HFFc6 (cell line): ENCODE results near the gene DDX27. TPM values are rescaled to one million over a fixed set of nuclear protein-coding genes. Genes with fewer than 3 reads are reported as not detected.

Experiments
- DNase-seq: peaks from one replicate; pipeline ENCODE4 v3.0.0-alpha.2; 2018
- H3K27ac Mint-ChIP-seq: 2 replicates; pipeline ENCODE4 v1.8.0; 2020; ENCODE audit warnings: mild to moderate bottlenecking, mixed read lengths
- H3K27me3 Mint-ChIP-seq: 2 replicates; pipeline ENCODE4 v1.8.0; 2021; ENCODE audit warnings: mild to moderate bottlenecking, moderate library complexity, mixed read lengths; ENCODE audit not compliant: insufficient read depth
- H3K36me3 Mint-ChIP-seq: 2 replicates; pipeline ENCODE4 v1.8.0; 2021; ENCODE audit warnings: low read depth, mixed read lengths
- H3K4me1 Mint-ChIP-seq: 2 replicates; pipeline ENCODE4 v1.8.0; 2020; ENCODE audit warnings: low read depth, mixed read lengths
- H3K4me3 Mint-ChIP-seq: 2 replicates; pipeline ENCODE4 v1.8.0; 2020; ENCODE audit warnings: mild to moderate bottlenecking, moderate library complexity, mixed read lengths
- H3K9me3 Mint-ChIP-seq: 2 replicates; pipeline ENCODE4 v1.8.0; 2020; ENCODE audit warnings: mild to moderate bottlenecking, mixed read lengths
- CTCF ChIP-seq: fragments of 200-600 bp; sonication (generic); IDR thresholded peaks from 2 replicates; pipeline ENCODE4 v1.5.0; 2021; ENCODE audit warnings: antibody characterized with exemption, mild to moderate bottlenecking
- total RNA-seq, 6 experiments: library from RNA; stranded (reverse); fragmentation: NEBNext Ultra II Directional; extraction: Animal tissue kit (Norgen Biotek cat#: 25700); gene quantifications; 2 replicates in 1 of 6; 3 replicates in 5 of 6; pipeline ENCODE4 v1.2.3, GENCODE V29; 2021

The DDX27 gene
- total RNA-seq, 6 experiments from 2014 or later, result 26.8 to 32.2 (median 30.5) TPM

GRCh38 chr20:49288784-49289696 lies 69.8 kb downstream of the DDX27 start:
- peaks cover 36% of the 10 kb centered on the region for H3K27me3 Mint-ChIP-seq
- peaks cover 65% of the 10 kb centered on the region for H3K4me1 Mint-ChIP-seq
- H3K9me3 Mint-ChIP-seq, result peaks cover 32% of the 10 kb centered on the region
- peaks cover 77% of the 10 kb centered on the region for H3K36me3 Mint-ChIP-seq
- peak overlapping the region; percentile 29; the same call in 1 of the 2 replicates for H3K4me3 Mint-ChIP-seq
- peak overlapping the region; percentile 82 for H3K27ac Mint-ChIP-seq
- TF ChIP-seq CTCF, result no peak
- DNase-seq, result no peak

DNA sequence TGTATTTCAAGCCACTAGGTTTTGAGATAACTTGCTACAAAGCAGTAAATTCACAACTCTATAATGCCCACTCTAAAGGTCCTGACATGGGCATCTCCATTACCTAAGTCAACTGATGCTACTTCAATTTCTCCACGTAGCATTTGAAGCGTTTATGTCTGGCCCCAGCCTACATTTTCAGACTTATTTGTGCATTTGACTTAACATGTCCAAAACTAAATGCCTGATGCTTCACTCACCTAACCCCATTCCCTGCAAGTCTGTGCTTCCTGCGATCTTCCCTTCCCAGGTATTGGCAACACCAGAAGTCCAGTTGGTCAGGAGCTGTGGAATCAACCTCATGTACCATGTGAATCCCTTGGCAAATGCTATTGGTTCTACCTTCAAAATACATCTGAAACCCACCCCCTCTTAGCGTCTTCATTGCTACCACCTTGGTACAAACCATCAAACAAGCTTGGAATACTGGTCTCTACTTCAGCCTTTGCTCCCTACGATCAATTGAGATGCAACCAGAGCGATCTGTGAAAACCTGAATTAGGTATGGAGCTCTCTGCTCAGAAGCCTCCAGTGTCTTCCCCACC lies 71.5 kb downstream of the DDX27 start:
- H3K27me3 Mint-ChIP-seq, result peaks cover 32% of the 10 kb centered on the region
- no peak for DNase-seq
- H3K36me3 Mint-ChIP-seq, result peaks cover 65% of the 10 kb centered on the region
- H3K4me3 Mint-ChIP-seq, result 0 out of 2 replicates have a peak overlapping the region, but pooled peaks have one; percentile 40
- peaks cover 18% of the 10 kb centered on the region for H3K9me3 Mint-ChIP-seq
- no peak for TF ChIP-seq CTCF
- peaks cover 48% of the 10 kb centered on the region for H3K4me1 Mint-ChIP-seq
- peak overlapping the region; percentile 83 for H3K27ac Mint-ChIP-seq

- DNase-seq, result no peak
- H3K27ac Mint-ChIP-seq, result peak overlapping the region; percentile 83
- TF ChIP-seq CTCF, result no peak
- H3K9me3 Mint-ChIP-seq, result peaks cover 13% of the 10 kb centered on the region
- peaks cover 27% of the 10 kb centered on the region for H3K27me3 Mint-ChIP-seq
- H3K4me1 Mint-ChIP-seq, result peaks cover 43% of the 10 kb centered on the region
- peaks cover 60% of the 10 kb centered on the region for H3K36me3 Mint-ChIP-seq
- peak overlapping the region; percentile 40; the same call in 1 of the 2 replicates for H3K4me3 Mint-ChIP-seq
These were observed 72.0 kb downstream of the DDX27 start for GRCh38 chr20:49291200-49291599.

DNA sequence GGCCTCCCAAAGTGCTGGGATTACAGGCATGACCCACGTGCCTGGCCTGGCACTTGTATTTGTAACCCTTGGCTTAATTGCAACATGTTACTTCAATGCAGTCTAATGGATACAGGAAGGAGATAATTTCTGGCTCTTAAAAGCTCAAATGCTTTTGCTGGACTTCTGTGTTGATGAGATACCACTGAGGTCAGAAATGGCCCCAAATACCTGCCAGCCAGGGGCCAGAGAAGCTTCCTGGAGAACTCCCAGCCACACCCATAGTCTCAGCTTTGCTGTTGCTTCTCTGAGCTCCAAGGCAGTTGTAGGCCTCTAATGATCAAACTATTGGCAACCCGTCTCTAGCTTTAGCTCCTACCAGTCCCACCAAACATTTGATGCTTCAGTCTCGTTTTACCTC lies 72.8 kb downstream of the DDX27 start:
- no peak overlapping the region for H3K4me3 Mint-ChIP-seq
- H3K9me3 Mint-ChIP-seq, result peaks cover 4% of the 10 kb centered on the region
- H3K27me3 Mint-ChIP-seq, result peaks cover 20% of the 10 kb centered on the region
- TF ChIP-seq CTCF, result no peak
- H3K4me1 Mint-ChIP-seq, result peaks cover 35% of the 10 kb centered on the region
- peaks cover 52% of the 10 kb centered on the region for H3K36me3 Mint-ChIP-seq
- H3K27ac Mint-ChIP-seq, result no peak overlapping the region; the same call in 1 of the 2 replicates
- no peak for DNase-seq

DNA sequence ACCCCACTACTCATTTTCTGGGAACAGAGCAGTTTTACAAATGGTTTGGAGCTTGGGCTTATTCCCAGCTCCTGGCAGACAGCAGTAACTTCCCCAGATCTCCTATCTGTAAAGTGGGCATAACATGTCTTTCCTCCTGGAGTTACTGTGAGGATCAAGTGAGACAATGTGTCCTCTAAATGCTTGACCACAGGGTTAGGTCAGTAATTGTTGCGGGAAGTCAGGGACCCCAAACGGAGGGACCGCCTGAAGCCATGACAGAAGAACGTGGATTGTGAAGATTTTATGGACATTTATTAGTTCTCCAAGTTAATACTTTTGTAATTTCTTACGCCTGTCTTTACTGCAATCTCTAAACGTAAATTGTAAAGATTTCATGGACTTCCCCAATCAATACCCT lies 73.9 kb downstream of the DDX27 start:
- TF ChIP-seq CTCF, result no peak
- Mint-ChIP-seq H3K4me3 (no peak overlapping the region), H3K36me3 (peaks cover 41% of the 10 kb centered on the region), H3K9me3 (no peaks in the 10 kb centered on the region), H3K27ac (peak overlapping the region; percentile 49), H3K4me1 (peaks cover 24% of the 10 kb centered on the region), H3K27me3 (peaks cover 14% of the 10 kb centered on the region)
- no peak for DNase-seq

Other genes with a start within 250 kb of the DDX27 start
- 100 to 1,000 TPM in 4 of 6 experiments, 10 to 100 TPM in 2; 77.7 to 118 (median 106) TPM for gene CSE1L, start 173.1 kb upstream of the DDX27 start, total RNA-seq
- gene STAU1, start 31.1 kb upstream of the DDX27 start, total RNA-seq, result 10 to 100 TPM; 85.6 to 95.4 (median 87.9) TPM
- 10 to 100 TPM; 36.1 to 41.0 (median 38.7) TPM for gene ZNFX1, start 58.6 kb downstream of the DDX27 start, total RNA-seq